DMS153 treated with DMSO at 0.1 percent for 48 hours (cell line): ENCODE results near the gene SLC12A6.
"Not testable (repeated sequence)": the region's sequence is repeated elsewhere in the genome, so short reads cannot be mapped to it uniquely, and the experiment has no call there.

ENCODE experiments used
- DNase-seq: peaks from one replicate; lab custom pipeline; 2025; ENCODE audit not compliant: unreplicated experiment; lab: John Stamatoyannopoulos, UW

Gene SLC12A6

DNA sequence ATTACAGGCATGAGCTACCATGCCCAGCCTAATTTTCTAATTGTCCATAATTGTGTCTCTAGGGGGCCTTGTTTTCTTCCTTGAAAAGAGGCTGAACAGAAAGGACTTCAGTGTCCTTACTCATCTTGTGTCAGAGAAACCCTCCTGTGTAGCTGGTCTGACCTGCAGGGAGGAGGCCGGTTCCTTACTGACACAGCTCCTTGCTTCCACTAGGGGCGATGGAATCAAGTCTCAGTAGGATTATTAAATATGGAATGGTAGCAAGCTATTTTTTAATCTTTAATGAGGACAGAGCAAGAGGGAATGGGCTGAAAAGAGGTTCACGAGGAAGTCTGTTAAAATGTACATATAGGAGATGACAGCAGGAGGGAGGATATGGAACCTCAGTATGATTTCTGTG, 20.8 kb upstream of the SLC12A6 start:
- no peak for DNase-seq

DNA sequence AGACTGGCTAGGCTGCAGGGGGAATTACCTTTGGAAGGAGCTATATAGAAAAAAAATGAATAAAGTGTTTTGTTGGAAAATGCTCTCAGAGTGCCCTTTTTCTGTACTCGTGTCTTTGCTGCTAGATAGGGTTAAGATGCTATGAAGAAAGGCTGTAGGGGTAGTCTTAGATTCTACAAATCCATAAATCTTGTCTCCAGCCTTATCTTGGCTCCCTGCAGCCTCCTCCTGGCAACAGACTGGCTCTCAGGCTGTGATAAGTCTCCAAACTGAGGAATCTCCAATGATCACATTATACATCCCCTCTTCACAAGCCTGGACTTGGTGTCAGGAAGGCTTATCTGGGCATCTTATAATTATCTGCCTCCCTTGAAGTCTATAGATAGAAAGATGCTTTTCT, 20.1 kb upstream of the SLC12A6 start:
- DNase-seq: no peak

DNA sequence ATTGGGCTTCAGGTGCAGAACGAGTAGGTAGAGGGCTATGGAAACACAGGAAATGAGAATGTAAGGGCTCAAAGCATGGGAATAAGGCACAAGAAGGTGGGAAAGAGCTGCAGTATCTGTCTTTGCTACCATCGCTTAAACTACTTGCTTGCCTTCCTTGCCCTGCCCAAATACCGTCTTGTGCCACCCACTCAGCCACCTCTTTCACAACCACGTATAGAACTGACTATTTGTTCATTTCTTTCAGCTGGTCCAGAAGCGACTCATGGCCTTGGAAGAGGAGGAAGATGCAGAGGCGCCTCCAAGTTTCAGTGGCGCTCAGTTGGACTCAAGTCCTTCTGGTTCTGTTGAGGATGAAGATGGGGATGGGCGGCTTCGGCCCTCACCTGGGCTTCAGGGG, 17.7 kb upstream of the SLC12A6 start:
- no peak for DNase-seq

DNA sequence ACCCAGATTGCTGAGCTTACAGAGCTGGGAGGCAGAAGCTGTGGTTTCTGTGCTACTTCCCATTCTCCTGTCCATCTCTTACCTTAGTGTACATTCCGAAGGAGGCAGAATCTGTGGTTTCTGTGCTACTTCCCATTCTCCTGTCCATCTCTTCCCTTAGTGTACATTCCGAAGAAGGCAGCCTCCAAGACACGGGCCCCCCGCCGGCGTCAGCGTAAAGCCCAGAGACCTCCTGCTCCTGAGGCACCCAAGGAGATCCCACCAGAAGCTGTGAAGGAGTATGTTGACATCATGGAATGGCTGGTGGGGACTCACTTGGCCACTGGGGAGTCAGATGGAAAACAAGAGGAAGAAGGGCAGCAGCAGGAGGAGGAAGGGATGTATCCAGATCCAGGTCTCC, 16.7 kb upstream of the SLC12A6 start:
- DNase-seq: no peak

DNA sequence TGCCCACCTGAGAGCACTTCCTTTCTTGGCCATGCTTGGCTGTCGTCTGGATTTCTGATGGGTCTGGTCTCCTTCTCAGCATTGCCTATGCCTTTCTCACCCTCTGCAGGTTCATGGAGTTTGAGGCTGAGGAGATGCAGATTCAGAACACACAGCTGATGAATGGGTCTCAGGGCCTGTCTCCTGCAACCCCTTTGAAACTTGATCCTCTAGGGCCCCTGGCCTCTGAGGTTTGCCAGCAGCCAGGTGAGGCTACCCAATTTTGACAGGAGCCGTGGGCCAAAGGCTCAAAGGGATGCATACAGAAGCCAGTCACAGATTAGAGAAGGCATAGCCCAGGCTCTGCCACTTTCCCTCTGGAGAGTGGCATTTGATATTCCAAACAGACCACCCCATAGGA, 16.0 kb upstream of the SLC12A6 start:
- DNase-seq: no peak

DNA sequence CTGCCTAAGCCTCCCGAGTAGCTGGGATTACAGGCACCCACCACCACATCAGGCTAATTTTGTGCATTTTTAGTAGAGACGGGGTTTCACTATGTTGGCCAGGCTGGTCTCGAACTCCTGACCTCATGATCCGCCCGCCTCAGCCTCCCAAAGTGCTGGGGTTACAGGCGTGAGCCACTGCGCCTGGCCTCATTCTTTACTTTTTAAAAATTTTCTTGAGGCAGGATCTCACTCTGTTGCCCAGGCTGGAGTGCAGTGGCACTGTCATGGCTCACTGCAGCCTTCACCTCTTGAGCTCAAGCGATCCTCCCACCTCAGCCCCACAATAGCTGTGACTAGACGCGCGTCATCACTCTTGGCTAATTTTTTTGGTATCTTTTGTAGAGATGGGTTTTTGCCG, 15.4 kb upstream of the SLC12A6 start:
- not testable (repeated sequence) for DNase-seq

DNA sequence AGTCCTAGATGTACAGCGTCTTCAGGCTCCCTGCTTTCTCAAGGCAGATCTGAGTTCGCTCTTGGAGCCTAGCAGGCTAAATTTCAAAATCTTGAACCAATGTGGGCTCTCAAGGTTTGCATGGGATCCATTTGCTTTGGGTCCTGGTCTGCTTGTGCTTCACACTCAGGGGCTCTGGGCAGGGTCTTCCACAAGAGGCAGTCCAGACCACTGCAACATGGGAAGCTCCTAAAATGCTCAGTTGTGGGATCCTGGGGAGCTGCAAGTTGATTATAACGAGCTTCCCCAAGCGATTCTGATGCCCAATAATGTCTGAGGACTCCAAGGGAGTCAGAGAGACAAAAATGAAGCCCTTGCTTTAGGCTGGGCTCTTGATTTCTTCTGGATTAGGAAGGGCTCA, 12.2 kb upstream of the SLC12A6 start:
- DNase-seq: no peak

DNA sequence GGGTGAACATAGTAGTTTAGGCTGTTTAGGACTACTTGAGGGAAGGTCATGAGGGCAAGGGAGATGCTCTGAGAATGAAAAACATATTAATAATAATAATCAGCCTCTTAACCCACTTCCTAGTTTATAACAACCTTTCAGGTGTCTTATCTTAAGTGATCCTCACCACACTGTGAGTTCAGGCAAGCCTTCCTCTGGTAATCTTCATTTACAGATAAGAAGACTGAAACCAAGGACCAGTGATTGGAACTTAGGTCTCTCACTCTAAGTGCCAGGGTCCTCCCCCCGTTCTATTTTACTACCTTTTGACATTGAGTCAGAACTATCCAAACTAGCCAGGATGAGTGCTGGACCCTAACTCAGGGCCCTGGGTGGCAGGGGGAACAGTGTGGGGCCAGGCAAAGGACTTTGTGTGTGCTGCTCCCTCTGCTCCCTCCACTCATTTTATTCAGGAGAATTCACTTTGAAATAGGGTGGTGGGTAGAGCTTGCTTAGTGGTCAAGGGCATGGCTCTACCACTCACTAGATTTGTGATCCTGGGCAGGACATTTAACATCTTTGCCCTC, 11.2 kb upstream of the SLC12A6 start:
- no peak for DNase-seq

DNA sequence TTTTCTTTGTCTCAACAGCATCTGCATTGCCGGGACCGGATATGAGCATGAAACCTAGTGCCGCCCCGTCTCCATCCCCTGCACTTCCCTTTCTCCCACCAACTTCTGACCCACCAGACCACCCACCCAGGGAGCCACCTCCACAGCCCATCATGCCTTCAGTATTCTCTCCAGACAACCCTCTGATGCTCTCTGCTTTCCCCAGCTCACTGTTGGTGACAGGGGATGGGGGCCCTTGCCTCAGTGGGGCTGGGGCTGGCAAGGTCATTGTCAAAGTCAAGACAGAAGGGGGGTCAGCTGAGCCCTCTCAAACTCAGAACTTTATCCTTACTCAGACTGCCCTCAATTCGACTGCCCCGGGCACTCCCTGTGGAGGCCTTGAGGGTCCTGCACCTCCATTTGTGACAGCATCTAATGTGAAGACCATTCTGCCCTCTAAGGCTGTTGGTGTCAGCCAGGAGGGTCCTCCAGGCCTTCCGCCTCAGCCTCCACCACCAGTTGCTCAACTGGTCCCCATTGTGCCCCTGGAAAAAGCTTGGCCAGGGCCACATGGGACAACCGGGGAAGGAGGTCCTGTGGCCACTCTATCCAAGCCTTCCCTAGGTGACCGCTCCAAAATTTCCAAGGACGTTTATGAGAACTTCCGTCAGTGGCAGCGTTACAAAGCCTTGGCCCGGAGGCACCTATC, 10.5 kb upstream of the SLC12A6 start:
- no peak for DNase-seq

DNA sequence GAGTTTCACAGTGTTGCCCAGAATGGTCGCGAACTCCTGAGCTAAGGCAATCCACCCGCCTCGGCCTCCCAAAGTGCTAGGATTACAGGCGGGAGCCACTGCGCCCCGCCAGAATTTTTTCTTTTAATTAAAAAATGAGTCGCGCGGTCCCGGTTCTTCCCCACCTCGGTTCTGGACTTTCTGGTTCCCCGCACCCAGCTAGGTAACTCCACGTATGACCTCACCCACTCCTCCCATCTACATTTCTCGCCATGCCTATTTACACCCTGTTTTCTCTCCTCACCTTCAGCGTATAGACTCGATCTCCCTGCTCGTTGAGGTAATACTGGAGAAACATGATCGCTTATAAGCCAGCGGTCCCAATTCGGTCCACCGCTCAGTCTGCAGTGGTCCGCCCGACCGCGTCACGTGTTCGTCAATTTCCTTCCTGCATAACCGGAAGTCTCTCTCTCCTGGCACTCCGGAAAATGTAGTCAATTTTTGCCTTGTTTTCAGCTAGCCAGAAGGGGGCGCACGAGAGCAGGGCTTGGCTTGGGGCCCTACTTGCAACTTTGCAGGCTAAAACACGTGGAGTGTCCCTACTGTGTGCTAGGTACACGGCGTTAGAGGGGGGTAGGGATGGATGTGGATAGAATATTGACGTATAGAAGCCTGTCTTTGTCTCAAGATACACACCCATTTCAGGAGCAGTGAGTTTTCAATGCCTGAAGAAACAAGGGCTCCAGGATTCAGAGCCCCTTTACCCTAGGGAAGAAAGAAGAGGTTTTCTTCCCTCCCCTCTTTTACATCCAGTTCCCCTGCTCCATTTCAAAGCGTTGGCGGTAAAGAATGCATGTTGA, 5.4 kb upstream of the SLC12A6 start, which contains the start of the genes NOP10 and NUTM1:
Gene NOP10 (minus strand): TSS at position 400 of the 839 bp plus-strand sequence. CDS start 63 bp downstream, at position 337.
Gene NUTM1 (plus strand): TSS at position 579 of the 839 bp plus-strand sequence. CDS start 382 bp downstream, outside the sequence.
- peak; percentile 35 for DNase-seq

DNA sequence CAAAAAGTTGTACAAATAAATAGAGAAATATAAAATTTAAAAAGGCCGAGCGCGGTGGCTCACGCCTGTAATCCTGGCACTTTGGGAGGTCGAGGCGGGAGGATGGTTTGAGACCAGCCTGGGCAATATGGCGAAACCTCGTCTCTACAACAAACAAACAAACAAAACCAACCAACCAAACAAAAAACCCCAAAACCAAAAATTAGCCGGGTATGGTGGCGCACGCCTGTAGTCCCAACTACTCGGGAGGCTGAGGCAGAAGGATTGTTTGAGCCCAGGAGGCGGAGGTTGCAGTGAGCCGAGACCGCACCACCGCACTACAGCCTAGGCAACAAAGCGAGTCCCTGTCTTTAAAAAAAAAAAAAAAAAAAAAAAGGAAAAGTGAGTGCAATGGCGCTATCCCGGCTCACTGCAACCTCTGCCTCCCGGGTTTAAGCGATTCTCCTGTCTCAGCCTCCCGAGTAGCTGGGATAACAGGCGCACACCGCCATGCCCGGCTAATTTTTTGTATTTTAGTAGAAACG, 4.7 kb upstream of the SLC12A6 start:
- DNase-seq: not testable (repeated sequence)

DNA sequence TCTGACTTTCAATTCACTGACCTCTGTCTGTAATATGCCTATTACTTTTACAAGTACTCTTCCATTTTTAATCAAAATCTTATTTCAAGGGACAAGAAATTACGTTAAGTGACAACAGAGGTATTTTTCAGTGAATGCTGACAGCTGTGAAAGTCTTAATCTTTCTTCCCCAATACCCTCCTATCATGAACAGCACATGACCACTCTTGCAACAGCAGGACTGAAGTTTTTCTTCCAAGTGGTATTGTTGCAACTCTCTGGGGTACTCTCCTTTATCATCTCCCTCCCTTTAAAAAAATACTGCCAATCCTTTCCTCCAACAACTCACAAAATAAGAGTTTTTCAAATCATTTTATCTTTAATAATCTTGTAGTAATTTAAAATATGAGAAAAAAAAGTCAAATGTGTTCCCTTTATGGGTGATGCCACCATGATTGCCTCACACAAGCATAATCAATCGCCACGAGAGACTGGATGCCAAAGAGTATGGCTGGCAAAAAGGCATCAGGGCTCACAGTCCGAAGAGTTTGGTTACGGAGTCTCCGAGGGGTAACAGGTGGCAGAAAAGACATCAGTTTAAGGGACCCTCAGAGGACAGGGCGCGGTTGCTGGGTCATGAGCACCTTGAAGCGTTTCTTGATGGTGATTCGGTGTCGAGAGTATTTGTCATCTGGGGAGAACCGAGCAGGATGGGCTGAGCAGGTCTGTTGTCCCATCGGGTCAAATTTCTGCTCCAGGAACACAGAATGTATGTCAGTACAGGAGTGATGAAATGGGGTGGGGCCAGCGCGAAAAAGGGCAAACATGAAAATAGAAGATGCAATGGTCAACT, 4.0 kb upstream of the SLC12A6 start:
- DNase-seq: no peak

DNA sequence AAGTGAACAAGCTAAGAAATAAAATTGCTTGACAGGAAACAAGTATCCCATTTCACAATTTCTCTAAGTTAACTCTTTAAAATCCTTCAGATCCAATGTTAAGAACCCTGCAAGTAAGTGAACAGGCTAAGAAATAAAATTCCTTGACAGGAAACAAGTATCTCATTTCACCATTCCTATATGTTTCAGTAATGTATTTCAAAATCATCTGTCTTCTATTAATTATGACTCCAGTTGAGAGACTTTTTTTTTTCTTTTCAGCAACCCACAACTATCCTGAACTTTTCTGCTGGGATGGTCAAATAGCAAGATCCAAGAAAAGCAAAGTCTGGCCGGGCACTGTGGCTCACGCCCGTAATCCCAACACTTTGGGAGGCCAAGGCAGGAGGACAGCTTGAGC, 2.4 kb upstream of the SLC12A6 start:
- no peak for DNase-seq

DNA sequence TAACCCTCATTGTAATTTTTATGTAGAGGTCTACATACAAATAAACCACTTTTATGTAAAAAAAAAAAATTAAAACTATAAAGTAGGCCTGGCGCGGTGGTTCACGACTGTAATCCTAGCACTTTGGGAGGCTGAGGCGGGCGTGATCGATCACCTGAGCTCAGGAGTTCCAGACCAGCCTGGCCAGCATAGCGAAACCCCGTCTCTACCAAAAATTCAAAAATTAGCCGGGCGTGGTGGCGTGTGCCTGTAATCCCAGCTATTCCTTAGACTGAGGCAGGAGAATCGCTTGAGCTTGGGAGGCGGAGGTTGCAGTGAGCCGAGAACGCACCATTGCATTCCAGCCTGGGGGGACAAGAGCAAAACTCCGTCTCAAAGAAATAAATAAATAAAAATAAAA, 766 bp upstream of the SLC12A6 start:
- DNase-seq: no peak

DNA sequence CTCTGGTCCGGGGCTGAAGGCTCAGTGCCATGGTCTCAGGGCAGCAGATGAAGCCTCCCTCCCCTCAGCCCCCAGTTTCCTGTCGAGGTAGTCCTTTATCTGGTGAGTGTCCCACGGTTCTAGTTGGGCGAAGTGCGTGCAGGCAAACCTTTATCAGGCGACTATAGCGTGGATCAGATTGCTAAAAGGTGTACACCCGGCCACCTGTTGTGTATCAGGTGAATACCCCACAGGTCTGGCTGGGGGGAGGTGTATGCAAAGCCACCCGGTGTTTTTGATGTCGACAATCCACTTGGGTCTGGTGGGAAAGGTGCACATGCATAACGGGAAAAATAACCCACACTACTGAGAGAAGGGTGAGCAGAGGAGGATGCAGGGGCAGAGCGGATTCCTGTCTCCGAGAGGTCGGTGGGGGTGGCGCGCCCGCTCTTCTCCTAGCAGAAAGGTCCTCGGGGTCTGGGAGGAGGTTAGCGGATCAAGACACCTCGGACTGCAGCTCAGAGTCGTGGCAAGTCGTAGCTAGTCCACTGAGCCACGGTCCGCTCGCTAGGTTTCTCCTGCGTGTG, 507 bp downstream of the SLC12A6 start:
- DNase-seq: no peak

DNA sequence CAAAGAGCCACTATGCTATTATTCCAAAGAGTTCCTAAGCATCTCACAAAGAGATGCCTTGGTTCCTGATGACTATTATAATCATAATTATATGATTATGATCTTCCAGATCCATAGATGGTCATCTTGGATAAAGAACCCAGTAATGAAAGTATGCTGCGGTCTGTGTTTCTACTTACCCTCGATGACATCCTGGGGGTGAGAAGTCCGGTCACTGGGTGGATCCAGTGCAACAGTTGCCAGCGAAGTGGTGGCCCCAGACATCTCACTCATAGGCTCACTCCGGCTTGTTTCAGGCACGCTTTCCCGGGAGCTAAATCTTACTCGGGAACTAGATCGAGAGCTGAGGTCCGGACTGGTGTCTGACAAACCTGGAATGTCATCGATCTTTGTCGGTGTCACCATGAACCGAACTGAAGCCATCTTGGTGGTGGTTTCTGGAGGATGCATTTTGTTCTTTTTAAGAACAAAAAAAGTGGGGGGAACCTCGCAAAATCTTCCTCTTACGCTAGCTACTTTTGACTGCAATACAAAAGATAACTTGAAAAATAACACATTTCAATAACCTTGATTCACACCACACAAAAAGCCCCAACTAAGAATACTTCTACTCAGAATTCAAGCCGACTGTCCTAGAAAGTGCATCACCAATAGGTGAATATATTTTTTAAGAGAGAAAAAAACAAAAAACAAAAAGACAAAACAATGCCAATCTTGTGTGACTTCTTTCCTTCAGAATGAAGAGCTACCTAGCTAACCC, 1.2 kb downstream of the SLC12A6 start:
- DNase-seq: no peak

DNA sequence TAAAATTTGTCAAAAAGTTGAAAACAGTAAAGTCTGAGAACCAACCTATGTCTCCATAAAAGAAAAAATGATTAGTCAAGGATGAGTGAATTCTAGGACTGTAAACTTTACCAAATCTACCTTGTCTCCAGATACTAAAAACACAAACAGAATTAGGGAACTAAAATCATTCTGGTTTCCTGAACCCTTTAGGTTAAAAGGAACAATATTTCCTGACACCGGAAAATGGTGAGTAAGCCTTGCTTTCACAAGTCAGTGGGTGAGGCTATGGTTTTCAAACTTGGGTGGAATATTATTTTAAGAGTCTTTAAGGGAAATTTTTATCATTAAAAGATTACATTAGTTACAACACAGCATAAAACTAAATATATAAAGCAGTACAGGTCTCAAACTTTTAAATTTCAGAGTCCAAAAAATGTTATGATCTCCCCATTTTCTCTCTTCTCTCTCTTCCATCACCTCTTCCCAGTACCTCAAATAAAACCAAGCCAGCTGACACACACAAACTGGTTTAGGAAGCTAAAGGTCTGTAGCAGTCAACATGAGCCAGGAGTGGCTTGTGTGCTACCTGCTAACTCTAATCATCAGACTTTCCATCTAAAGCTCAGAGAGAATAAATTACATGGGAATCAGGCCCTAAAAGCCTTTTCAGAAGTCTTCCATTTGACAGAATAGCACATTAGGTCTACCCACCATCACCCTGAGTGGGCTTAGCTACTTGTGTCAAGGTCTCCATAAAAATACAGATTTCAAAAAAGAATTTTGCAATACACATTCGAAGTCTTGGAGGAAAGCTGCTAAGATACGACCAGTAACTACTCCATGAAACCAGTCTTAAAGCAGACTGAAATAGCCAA, 2.2 kb downstream of the SLC12A6 start:
- no peak for DNase-seq

DNA sequence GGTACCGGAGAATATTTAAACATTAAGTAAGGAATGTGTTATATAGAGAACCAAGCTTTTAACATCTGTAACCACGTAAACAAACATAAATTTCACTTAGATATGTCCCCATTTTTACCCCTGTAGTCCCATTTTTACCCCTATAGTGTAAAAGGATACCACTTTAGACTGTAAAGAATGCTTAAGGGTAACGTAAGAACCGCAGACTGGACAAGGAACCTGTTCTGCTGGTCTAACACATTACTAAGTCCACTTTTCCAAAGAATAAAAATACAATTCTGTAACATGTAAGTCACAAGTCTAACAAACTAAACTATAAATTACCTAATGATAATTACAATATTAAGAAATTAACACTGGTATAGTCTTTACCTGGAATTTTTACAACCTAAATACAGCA, 2.9 kb downstream of the SLC12A6 start:
- no peak for DNase-seq

DNA sequence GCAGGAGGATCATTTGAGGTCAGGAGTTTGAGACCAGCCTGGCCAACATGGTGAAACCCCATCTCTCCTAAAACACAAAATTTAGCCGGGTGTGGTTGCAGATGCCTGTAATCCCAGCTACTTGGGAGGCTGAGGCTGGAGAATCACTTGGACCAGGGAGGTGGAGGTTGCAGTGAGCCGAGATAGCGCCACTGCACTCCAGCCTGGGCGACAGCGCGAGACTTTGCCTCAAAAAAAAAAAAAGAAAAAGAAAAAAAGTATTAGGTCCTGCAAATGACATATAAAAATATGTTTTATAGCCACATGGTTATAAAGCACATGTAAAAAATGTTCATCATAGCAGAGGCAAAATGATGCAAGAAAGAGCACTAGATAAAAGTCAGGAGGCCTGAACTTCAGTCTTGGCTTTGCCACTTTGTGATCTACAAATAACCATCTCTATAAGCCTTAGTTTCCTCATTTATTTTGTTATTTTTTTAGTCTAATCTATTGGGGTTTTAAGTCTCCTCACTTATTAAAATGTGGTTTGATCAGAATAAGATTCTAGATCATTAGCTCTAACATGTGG, 4.9 kb downstream of the SLC12A6 start:
- DNase-seq: no peak
